Fibroblast of skin of abdomen (primary cell): ENCODE data around the gene SRP14.
"Not testable (repeated sequence)": the region's sequence is repeated elsewhere in the genome, so short reads cannot be mapped to it uniquely, and the experiment has no call there.

ENCODE experiments used
- DNase-seq: peaks from one replicate; pipeline ENCODE4 v3.0.0-alpha.2; 2013

The SRP14 gene

DNA sequence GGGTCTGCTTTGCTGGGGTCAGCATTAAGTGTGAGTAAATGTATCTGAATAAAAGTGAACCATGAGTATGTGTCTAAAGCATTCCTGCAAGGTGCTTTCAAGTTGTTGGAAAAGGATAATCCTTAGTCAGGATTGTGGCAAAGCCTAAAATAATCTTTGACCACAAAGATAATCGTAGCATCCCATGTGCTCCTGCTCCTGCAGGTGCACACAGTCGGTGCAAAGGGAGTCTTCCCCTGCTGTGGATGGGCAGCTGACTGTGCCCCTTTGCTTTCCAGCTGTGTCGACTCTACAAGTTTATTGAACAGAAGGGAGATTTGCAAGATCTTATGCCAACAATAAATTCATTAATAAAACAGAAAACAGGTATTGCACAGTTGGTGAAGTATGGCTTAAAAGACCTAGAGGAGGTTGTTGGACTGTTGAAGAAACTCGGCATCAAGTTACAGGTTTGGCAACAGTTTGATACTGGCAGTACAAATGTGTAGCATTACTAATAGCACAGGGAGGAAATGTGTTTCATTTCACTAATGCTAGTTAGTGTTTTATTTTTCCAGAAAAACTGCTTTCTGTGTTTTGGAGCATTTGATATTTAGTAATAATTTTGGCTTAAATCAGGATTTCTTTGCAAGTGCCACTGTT lies 22.6 kb downstream of the SRP14 start:
- DNase-seq = no peak

DNA sequence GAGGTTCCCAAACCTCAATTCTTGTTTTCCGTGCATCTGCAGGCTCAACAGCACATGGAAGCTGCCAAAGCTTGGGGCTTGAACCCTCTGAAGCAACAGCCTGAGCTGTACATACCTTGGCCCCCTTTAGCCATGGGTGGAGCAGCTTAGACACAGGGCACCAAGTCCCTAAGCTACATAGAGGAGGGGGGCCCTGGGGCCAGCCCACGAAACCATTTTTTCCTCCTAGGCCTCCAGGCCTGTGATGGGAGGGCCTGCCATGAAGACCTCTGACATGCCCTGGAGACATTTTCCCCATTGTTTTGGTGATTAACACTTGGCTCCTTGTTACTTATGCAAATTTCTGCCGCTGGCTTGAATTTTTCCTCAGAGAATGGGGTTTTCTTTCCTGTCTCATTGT lies 24.6 kb downstream of the SRP14 start:
- no peak for DNase-seq

DNA sequence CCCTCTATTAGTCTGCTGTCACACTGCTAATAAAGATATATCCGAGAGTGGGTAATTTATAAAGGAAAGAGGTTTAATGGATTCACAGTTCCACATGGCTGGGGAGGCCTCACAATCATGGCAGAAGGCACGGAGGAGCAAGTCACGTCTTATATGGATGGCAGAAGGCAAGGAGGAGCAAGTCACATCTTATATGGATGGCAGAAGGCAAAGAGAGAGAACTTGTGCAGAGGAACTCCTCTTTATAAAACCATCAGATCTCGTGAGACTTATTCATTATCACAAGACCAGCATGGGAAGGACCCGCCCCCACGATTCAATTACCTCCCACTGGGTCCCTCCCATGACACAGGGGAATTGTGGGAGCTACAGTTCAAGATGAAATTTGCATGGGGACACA lies 25.6 kb downstream of the SRP14 start:
- DNase-seq = not testable (repeated sequence)

DNA sequence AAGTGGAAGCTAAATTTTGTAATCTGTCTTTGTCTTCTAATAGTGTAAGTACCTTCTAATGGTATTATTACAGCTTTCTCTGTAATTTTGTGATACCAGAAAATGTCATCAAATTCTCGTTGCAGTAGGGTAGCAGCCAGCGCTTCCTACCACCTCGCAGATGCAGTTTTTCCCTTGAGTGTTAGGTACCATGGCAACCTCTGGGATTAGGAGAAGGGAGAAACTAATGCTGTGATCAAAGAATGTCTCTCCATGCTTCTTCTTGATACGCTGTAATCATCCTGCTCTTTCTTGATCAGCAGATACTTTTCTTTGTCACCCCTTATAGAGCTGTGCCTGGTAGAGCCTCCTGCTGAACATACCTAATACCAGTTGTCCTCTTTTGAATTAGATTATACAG lies 27.7 kb downstream of the SRP14 start:
- no peak for DNase-seq

DNA sequence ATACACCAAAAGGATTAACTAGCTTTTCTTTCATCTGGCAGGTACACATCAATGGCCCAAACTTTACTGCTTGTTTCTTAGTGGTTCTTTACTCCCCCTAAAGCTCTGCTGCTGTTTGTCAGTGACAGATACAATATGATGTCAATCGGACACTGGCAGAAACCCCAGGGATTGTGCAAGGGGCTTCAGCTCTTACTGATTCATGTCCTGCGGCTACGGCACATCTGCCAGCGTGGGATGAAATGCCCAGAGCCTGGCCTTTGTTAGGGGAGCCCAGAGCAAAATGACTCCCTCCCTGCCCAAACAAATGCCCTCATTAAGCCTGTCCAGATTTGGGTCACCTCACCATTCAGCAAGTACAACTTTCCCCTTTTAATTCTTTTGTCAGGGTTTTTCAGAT lies 28.3 kb downstream of the SRP14 start:
- DNase-seq = no peak

DNA sequence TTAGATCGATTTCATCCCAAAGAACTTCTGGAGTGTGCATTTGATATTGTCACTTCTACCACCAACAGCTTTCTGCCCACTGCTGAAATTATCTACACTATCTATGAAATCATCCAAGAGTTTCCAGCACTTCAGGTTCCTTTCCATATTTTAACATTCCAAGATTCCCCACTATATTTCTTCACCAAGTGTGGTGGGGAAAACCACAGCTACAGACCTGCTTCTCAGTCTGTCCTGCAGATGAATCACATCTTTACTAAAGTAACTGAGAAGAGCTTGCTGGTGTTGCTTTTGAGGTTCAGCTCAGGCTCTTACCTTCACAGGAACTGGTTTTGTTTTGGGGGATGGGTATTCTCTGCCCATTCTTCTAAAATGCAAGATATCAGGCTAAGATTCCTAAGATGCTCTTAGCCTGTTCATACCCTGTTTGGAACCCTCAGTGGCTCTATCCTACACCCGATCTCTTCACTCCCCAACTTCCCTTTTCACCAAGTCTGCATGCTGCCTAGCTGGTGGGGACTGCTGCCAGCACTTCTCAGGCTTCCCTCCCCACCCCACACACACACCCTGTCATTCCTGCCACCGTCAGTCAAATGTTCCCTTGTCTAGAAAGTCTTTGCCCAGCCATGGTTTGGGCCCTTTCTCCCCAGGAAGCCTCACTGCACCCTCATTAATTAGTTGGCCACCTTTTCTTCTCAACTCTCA lies 30.8 kb downstream of the SRP14 start:
- DNase-seq = no peak

DNA sequence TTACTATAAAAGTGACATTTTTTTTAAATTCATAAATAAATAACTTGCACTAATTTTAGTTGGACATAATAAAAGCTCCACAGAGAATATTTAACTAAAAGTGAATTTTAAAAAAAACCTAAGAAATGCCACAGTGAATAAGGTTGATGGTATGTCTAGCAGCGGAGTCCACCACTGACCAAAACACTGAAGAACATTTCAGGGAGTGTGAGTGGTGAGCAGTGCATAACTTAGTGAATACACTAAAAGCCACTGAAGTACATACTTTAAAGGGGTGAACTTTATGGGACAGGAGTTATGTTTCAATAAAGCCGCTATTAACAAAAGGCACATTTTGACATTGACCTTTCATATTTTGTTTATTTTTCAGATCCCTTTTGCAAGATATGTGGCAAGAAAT lies 32.3 kb downstream of the SRP14 start:
- DNase-seq = peak; percentile 57

DNA sequence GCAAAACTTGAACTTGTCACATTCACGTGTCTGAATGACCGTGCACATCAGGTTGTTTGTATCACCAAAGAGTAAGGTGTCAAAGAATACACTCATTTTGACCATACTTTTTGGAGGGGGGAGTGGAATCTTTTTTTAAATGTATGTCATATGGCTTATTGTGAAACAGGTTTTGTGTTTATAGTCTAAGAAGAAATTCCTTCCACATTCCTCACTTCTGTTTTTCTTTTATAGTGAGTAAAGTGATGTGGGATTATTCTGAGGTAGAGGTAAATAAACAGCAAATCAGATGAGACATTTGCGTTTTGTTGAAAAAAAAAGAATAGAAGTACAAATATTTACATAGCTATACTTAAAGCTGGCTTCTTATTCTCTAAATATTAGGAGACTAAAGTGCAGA lies 33.0 kb downstream of the SRP14 start:
- DNase-seq = no peak

DNA sequence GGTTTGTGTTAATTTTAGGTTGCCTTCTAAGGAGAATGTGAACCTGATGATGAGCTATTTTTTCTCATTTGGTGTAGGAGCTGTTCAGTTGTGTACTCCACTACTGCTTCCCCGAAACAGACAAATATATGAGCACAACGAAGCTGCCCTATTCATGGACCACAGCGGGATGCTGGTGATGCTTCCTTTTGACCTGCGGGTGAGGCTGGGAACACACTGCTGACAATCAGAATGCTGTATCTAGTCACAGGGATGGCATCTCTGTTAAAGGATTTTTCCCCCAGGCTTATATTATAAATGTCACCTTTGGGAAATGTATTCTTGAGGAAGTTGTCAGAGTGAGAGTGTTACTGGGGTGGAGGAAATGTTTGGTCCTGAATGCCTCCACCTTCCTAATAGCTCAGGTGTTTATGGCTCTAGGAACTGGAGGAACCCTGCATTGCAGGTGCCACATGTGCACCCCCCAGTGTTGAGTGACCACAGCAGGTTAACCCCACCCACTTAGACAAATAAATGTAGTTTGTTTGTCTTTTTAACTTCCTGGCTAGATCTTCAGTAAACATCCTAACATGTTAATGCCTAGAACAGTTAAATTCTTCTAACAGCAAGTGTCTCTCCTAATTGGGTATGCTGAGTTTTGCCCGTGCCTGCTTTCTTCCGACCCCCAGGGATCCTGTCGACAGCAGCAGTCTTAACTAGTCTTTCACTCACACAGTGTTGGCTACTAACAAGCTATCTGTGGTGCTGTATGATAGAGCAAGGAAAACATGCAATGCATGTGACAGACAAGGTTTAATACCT lies 35.7 kb downstream of the SRP14 start:
- no peak for DNase-seq

DNA sequence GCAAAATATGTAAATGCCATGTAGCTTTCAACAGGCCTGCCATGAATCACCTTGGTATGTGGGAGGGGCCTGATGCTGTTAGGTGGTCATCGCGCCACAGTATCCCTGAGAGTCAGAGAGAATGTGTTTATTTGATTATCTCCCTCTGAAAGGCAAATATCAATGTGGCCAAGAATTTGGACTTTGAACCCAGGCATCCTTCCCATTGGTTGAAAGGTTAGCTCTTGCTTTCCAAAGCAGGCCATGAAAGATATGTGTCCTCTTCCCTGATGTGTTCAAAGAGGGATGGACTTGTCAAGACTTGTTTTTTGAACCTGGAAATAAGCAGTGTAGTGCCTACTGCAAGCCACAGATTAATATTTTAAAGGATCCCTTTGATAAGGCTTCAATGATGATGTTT lies 36.7 kb downstream of the SRP14 start:
- peak; percentile 17 for DNase-seq

DNA sequence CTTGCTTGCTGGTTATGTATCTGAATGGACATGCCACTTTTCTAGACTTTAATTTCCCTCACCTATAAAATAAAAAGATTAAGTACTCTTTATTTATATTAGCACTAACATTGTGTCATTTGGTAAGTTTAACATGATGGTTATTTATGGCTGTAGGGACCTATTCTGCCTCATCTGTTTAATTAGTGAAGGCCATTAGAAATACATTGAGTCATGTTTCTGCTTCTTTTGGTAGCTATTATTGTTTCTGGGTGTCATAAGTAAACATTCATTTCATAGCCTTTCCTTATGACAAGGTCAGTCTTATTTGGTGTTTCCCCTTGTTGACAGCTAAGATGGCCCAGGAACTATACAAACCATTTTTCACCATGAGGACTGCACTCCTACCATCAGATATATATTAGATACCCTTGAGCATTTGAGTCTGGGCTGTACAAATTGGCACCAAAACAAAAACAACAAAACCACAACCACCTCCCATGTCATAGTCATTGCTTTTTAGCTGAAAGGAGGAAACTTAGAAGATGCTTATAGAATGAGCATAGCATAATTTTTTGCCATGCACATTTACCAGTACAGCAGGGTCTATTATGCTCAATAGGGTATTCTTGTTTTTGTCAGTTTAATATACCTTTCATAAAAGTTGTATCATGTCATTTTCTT lies 39.3 kb downstream of the SRP14 start:
- DNase-seq = no peak

DNA sequence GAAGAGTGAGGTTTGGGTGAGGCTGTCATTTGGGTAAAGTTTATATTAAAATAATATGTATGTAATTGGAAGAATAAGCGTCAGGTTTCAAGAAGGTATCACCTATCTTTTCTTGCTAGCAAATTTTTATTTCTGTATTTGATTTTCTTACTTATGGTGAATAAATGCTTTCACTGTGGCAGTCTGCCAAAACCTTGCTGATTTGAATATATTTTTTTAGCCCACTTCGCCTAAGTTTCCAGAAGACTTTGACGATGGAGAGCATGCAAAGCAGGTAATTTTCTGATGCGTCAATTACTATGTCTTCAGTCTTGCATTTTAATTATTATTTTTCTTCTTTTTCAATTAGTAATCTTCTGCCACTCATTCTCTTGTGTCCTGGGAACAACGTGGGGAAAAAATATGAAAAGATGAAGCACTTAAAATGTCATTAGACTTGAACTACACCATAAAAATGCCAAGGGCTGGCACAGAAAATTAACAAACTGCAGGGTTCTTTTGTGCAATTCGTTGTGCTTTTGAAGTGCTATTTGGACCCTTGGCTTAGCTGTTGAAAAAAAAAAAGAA lies 40.4 kb downstream of the SRP14 start:
- no peak for DNase-seq

DNA sequence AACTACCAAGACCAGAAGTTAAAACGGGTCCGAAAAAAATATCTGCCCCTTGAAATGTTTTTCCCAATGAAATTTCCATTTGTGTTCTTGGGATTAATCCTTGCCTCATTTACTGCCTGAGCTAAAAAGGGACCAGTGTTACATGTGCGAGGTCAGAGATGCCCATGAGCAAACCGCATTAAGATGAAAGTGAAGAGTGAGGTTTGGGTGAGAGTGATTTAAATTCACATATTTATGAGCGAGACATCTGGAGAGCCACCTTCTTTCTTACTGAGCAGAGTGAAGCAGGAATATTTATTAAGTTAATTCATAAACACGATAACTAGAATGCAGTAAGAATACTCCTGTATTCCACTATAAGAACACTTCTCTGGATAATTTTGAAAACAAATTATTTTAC lies 41.3 kb downstream of the SRP14 start:
- DNase-seq = no peak

DNA sequence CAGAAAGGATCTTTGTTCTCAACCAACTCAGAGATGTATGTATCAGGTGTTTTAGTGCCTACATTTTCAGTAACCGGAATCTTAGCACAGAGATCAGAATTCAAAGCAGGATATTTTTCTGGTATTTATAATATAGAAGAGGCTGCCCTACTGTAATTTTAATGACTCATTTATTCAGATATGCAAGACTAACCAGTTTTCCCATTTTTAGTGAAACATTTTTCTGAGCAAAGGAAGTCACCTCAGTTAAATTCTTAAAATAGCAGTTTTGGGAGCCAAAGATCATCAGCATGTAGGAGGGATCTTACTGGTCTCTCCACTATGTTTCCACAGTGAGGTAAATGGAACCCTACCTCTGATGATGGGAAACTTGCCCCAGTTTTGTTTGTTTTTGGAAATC lies 42.0 kb downstream of the SRP14 start:
- peak; percentile 63 for DNase-seq

DNA sequence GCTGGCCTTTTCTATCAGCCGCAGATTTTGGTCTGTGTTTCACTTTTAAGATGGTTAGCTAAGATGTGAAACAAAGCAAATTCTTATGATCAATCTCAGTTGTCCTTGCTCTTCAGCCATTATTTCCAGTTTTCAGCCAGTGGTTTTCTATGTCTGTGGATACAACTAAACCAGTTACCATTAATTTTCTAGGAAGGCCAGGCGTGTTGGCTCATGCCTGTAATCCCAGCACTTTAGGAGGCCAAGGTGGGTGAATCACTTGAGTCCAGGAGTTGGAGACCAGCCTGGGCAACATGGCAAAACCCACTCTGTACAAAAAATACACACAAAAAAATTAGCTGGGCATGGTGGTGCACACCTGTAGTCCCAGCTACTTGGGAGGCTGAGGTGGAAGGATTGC lies 42.8 kb downstream of the SRP14 start:
- DNase-seq = not testable (repeated sequence)

DNA sequence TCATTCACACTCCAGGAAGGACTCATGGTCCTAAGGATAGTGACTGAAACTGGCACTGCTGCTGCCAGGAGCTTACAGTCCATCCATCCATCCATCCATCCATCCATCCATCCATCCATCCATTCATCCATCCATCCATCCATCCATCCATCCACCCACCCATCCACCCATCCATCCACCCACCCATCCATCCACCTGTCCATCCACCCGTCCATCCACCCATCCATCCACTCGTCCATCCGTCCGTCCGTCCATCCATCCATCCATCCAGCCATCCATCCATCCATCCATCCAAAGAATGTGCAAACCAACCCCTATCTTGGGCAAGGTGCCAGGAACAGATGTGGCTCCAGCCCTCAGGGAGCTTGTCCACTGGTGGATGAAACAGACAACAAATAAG lies 46.0 kb downstream of the SRP14 start:
- DNase-seq = not testable (repeated sequence)

DNA sequence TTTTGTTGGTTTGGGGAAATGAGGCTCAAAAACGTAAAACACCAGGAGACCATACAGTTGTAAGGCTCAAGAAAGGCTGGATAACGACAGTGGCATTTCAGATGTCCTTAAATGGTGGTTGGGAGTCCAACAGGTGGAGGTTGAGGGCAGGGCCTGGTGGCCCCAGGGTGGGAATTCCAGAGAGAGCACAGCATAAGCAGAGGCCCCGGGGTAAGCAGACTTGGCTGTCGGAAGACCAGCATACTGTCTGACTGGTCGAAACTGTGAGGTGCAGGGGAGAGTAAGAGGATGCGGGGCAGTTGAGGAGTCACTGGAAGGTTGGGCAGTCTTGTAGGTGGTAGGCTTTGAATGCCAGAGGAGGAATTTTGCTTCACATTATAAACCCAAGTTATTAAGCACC lies 48.3 kb downstream of the SRP14 start:
- no peak for DNase-seq

DNA sequence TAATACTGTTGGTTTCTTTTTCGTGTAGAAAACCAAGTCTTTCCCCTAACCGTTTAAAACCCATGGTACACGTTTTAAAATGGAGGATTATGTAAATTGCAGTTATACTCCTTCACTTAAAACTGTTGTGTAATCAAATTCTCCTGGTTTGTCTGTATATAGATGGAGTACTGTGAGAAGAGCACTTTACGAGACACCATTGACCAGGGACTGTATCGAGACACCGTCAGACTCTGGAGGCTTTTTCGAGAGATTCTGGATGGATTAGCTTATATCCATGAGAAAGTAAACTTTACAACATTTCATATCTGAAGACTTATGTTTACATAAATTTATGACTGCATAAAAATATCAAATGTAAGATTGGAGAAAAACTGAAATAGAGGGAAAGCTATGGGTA lies 51.2 kb downstream of the SRP14 start:
- DNase-seq = no peak
